ENCODE measurements around the gene SCN4B. TPM values are rescaled to one million over a fixed set of nuclear protein-coding genes. Genes with fewer than 3 reads are reported as not detected.

The SCN4B gene
- total RNA-seq, 1 donor from 2014 or later: 0.89 TPM

DNA sequence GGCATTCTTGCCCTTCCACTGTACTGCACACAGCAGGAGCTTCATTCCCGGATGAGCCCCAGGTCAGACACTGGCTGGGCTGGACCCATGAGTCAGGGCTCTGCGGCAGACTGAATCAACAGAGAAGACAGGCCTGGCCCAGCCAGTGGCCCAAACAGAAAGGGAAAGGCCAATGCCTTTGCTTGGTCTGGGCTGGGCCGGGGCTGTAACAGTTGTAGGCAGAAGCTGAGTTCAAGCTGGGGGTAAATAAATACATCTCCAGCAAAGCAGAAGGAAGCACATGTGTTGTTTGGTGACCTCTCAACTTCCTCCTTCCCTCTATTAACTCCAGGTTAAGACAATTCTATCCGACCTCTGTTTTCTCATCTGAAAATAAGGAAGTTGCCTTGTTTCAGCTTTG is 64.1 kb downstream of the SCN4B start:
- H3K79me2 ChIP-seq (ENCODE audit: insufficient read depth, low read length): no peaks in the 10 kb centered on the region
- no peak for FAIRE-seq
- peaks cover 5% of the 10 kb centered on the region for H3K36me3 Mint-ChIP-seq (ENCODE audit: low read depth, unreplicated experiment)
- peaks cover 54% of the 10 kb centered on the region for H3K9me3 Mint-ChIP-seq (ENCODE audit: unreplicated experiment)
- H3K4me1 Mint-ChIP-seq (ENCODE audit: low read depth, unreplicated experiment): peaks cover 2% of the 10 kb centered on the region
- H3K27ac ChIP-seq (ENCODE audit: low read depth, low read length): no peak overlapping the region
- TF ChIP-seq, protein P1, sequence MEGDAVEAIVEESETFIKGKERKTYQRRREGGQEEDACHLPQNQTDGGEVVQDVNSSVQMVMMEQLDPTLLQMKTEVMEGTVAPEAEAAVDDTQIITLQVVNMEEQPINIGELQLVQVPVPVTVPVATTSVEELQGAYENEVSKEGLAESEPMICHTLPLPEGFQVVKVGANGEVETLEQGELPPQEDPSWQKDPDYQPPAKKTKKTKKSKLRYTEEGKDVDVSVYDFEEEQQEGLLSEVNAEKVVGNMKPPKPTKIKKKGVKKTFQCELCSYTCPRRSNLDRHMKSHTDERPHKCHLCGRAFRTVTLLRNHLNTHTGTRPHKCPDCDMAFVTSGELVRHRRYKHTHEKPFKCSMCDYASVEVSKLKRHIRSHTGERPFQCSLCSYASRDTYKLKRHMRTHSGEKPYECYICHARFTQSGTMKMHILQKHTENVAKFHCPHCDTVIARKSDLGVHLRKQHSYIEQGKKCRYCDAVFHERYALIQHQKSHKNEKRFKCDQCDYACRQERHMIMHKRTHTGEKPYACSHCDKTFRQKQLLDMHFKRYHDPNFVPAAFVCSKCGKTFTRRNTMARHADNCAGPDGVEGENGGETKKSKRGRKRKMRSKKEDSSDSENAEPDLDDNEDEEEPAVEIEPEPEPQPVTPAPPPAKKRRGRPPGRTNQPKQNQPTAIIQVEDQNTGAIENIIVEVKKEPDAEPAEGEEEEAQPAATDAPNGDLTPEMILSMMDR (IDR thresholded peaks at IDR 0.05; ENCODE audit: insufficient read depth, low read depth, low read length): no peak
- no peak for TF ChIP-seq EZH2 (IDR thresholded peaks at IDR 0.05; ENCODE audit: insufficient read depth, low read length)
- H2AFZ ChIP-seq (ENCODE audit: low read depth, low read length): no peak overlapping the region
- H3K4me1 ChIP-seq (ENCODE audit: insufficient read depth, low read length): no peaks in the 10 kb centered on the region
- no peak for DNase-seq (ENCODE audit: low read depth)
- H3K4me3 Mint-ChIP-seq (ENCODE audit: unreplicated experiment): no peak overlapping the region
- H3K36me3 ChIP-seq (ENCODE audit: insufficient read depth, low read length): no peaks in the 10 kb centered on the region
- no peak overlapping the region for H3K4me3 ChIP-seq (ENCODE audit: insufficient read depth, low read depth, low read length)
- peaks cover 3% of the 10 kb centered on the region for H3K27me3 Mint-ChIP-seq (ENCODE audit: low read depth, unreplicated experiment)
- no peak overlapping the region for H3K9ac ChIP-seq (ENCODE audit: low read length)
- H3K27me3 ChIP-seq (ENCODE audit: insufficient read depth, low read length): peaks cover 2% of the 10 kb centered on the region
- no peaks in the 10 kb centered on the region for H4K20me1 ChIP-seq (ENCODE audit: insufficient read depth, low read length)
- H3K27ac Mint-ChIP-seq (ENCODE audit: unreplicated experiment): no peak overlapping the region
- no peak overlapping the region for H3K4me2 ChIP-seq (ENCODE audit: low read length)
- peaks cover 15% of the 10 kb centered on the region for H3K9me3 ChIP-seq (ENCODE audit: insufficient read depth, low read depth, low read length)

DNA sequence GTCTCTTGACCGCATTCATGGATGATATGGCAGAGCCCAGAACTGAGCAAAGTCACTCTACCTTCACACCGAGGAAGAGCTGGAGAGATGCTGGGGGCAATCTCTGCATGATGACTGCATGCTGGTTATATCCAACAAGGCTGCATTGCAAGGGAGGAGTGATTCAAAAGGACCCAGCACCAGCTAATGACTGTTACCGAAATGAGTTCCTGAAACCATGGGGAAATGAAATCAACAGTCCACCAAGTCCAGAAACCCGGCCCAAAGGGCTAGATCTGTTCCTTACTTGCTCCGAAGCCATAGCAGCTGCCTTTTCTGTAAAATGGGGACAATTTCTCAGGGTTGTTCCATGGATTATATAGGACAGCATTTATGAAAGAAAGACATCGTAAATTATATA is 64.7 kb downstream of the SCN4B start:
- Mint-ChIP-seq H3K9me3 (ENCODE audit: unreplicated experiment) (peaks cover 57% of the 10 kb centered on the region), H3K4me1 (ENCODE audit: low read depth, unreplicated experiment) (peaks cover 4% of the 10 kb centered on the region), H3K36me3 (ENCODE audit: low read depth, unreplicated experiment) (peaks cover 5% of the 10 kb centered on the region), H3K4me3 (ENCODE audit: unreplicated experiment) (no peak overlapping the region), H3K27me3 (ENCODE audit: low read depth, unreplicated experiment) (peaks cover 7% of the 10 kb centered on the region), H3K27ac (ENCODE audit: unreplicated experiment) (no peak overlapping the region)
- Histone ChIP-seq H3K79me2 (ENCODE audit: insufficient read depth, low read length) (no peaks in the 10 kb centered on the region), H2AFZ (ENCODE audit: low read depth, low read length) (no peak overlapping the region), H3K4me2 (ENCODE audit: low read length) (no peak overlapping the region), H3K9ac (ENCODE audit: low read length) (no peak overlapping the region), H3K9me3 (ENCODE audit: insufficient read depth, low read depth, low read length) (peaks cover 15% of the 10 kb centered on the region), H3K4me3 (ENCODE audit: insufficient read depth, low read depth, low read length) (no peak overlapping the region), H3K27ac (ENCODE audit: low read depth, low read length) (no peak overlapping the region), H4K20me1 (ENCODE audit: insufficient read depth, low read length) (no peaks in the 10 kb centered on the region), H3K27me3 (ENCODE audit: insufficient read depth, low read length) (peaks cover 2% of the 10 kb centered on the region), H3K4me1 (ENCODE audit: insufficient read depth, low read length) (no peaks in the 10 kb centered on the region), H3K36me3 (ENCODE audit: insufficient read depth, low read length) (no peaks in the 10 kb centered on the region)
- TF ChIP-seq, protein P1 (IDR thresholded peaks at IDR 0.05; ENCODE audit: insufficient read depth, low read depth, low read length): no peak
- TF ChIP-seq EZH2 (IDR thresholded peaks at IDR 0.05; ENCODE audit: insufficient read depth, low read length): no peak
- FAIRE-seq (no peak), DNase-seq (ENCODE audit: low read depth) (no peak)

DNA sequence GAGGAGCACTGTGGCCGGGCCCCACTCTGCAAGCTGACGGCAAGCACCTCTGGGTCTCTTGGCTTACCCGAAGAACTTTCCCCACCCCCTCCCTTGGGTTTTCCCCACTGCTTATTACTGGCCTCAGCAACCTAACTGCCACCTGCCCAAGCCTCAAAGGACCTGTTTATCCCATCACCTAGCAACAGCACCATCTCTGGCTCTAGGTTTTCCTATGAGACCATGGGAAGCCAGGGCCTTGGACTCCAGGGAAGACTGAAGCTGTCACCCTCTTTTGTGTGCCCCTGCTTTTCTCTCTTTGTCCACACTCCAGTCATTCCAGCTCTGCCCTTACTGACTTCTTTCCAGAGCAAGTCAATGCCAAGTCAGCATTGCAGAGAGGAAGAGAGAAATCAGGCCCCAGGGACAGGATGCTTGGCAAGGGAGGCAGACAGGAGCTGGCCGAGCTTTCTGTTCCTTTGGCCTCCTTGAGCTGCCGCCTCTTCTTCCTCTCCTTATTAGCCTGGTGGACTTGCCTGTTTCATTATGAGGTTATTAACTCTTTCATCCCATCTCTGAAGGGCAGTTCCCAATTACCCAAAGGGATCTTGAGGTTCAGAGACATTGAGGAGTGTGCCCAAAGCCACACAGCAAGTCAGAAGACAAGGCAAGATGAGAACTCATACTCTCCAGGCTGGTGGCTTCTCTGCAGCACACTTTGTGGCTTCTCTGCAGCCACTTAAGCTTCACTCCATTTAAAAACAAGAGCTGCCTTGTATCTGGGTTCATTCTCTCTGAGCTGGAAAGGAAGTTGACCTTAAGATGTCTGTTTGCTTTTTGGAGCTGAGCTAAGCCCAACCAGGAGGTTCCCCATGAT is 65.5 kb downstream of the SCN4B start, which contains the start of gene SMIM35:
Gene SMIM35 (minus strand): TSS at position 51 of the 856 bp plus-strand sequence. CDS start 206 bp downstream, outside the sequence.
- Mint-ChIP-seq H3K9me3 (ENCODE audit: unreplicated experiment) (peaks cover 54% of the 10 kb centered on the region), H3K27me3 (ENCODE audit: low read depth, unreplicated experiment) (peaks cover 10% of the 10 kb centered on the region), H3K4me1 (ENCODE audit: low read depth, unreplicated experiment) (peaks cover 4% of the 10 kb centered on the region), H3K27ac (ENCODE audit: unreplicated experiment) (no peak within 1 kb of the TSS), H3K4me3 (ENCODE audit: unreplicated experiment) (no peak within 1 kb of the TSS), H3K36me3 (ENCODE audit: low read depth, unreplicated experiment) (peaks cover 3% of the 10 kb centered on the region)
- no peak within 1 kb of the TSS for H2AFZ ChIP-seq (ENCODE audit: low read depth, low read length)
- FAIRE-seq: no peak
- no peak for DNase-seq (ENCODE audit: low read depth)
- H3K79me2 ChIP-seq (ENCODE audit: insufficient read depth, low read length): no peaks in the 10 kb centered on the region
- peaks cover 2% of the 10 kb centered on the region for H3K27me3 ChIP-seq (ENCODE audit: insufficient read depth, low read length)
- no peaks in the 10 kb centered on the region for H3K36me3 ChIP-seq (ENCODE audit: insufficient read depth, low read length)
- no peak within 1 kb of the TSS for H3K9ac ChIP-seq (ENCODE audit: low read length)
- no peak within 1 kb of the TSS for H3K27ac ChIP-seq (ENCODE audit: low read depth, low read length)
- H4K20me1 ChIP-seq (ENCODE audit: insufficient read depth, low read length): no peaks in the 10 kb centered on the region
- H3K4me1 ChIP-seq (ENCODE audit: insufficient read depth, low read length): no peaks in the 10 kb centered on the region
- H3K9me3 ChIP-seq (ENCODE audit: insufficient read depth, low read depth, low read length): peaks cover 15% of the 10 kb centered on the region
- H3K4me3 ChIP-seq (ENCODE audit: insufficient read depth, low read depth, low read length): no peak within 1 kb of the TSS
- no peak within 1 kb of the TSS for H3K4me2 ChIP-seq (ENCODE audit: low read length)
- no peak for TF ChIP-seq EZH2 (IDR thresholded peaks at IDR 0.05; ENCODE audit: insufficient read depth, low read length)
- TF ChIP-seq, protein P1 (IDR thresholded peaks at IDR 0.05; ENCODE audit: insufficient read depth, low read depth, low read length): no peak
